Ecto neural progenitor cell (in vitro differentiated cells): ENCODE data around the gene WFDC2.
"Not testable (repeated sequence)": the region's sequence is repeated elsewhere in the genome, so short reads cannot be mapped to it uniquely, and the experiment has no call there.

ENCODE experiments used
- DNase-seq: peaks from one replicate; pipeline ENCODE4 v3.0.0-alpha.2; 2018; ENCODE audit warnings: low spot score

Gene WFDC2

DNA sequence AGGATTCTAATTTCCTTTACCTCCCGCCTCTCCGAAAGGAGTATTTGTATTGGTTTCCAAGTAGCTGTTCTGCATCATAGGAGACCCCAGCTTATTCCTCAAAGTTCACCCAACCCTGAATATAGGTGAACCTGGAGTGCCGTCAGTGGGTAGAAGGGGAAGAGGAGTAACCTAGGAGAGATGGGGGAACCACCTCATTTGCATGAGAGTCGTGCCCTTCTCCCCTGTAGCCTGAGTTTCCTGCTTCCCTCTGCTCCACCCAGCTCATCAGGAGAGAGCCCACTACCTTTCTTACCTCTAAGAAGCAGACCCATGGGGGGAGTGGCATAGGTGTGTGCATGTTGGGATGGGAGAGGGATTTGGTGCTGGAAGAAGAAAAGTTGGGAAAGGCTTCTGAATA lies 17.3 kb upstream of the WFDC2 start:
- DNase-seq, result no peak

DNA sequence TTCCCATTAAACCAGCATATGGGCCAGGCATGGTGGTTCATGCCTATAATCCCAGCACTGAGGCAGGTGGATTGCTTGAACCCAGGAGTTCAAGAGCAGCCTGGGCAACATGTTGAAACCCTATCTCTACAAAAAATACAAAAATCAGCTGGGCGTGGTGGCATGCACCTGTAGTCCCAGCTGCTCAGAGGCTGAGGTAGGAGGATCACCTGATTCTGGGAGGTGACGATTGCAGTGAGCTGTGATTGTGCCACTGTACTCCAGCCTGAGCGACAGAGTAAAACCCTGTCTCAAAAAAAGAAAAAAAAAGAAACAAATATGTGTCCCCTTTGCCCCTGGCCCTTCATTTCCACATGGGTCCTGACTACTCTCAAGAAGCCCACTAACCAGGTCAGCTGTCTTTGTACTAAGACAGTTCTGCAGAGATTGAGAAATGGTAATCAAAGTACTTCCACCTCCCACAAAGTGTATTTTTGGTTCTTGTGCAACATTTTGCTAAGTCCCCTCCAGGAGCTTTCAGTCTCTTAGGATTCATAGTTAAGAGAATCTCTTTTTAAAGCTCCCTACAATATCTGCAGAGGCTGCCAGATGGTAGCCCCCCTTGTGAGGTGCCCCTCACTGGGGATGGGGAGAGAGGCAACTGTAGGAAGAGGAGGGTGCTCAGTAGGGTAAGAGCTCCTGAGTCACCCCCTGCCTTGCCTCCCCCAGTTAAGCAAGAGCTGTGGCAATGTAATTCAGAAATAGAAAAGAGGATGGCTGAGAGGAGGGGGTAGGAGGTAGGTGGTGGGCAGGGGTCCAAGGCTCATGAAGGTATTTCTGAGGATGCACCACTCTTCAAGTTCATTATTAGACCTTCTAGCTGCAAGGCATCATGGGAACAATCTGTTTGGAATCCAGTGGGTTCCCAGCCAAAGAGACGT lies 16.5 kb upstream of the WFDC2 start:
- DNase-seq, result no peak

DNA sequence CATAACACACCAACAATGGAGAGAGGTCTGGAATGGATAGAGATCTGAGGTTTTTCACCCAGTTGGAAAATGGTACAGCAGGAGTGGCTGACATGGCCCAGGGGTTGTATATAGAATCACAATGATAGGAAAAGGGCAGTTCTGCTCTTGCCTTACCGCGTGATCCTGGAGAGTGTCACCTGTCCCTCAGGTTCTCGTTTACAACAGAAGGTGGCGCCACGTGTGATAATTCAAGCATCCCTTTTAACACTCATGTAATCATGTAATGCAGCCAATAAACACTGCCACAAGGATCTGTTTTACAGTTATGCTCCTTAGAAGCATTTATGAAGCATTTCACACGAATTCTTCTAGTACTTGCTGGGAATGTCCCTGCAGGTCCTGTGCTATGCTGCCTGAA lies 12.9 kb upstream of the WFDC2 start:
- DNase-seq, result no peak

DNA sequence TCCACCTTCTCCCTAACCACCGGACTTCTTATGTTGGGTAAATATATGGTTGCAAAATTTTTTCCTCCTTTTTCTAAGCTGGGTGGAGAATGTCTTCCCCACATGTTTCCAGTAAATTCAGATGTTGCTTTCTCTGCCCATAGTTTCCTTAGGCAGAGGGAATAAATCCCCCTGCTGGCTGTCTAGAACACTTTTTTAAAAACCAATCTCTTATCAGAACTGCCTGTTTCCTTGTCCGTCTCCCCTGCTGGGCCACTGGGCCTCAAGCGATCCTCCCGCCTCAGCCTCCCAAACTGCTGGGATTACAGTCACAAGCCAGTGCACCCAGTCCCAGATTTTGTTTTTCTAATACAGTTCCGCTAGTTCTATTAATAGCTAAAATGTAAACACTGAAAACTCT lies 9.9 kb upstream of the WFDC2 start:
- DNase-seq, result no peak

DNA sequence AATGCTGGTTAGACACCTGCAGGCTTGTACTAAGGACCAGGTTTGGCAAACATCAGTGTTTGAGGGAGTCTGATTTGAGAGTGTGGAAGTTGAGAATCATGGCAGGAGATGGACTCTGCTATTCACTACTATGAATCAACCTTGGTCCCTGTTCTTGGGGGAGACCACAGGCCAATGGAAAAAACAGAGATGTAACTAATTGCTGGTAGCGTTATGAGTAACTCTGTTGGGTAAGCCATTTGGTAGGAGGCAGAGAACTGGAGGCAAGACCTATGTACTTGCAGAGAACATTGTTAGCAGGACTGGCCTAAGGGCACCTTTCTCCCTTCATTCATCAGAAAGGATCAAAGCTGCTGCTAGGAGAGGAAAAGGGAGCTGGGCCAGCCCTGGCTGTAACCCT lies 8.3 kb upstream of the WFDC2 start:
- DNase-seq, result no peak

DNA sequence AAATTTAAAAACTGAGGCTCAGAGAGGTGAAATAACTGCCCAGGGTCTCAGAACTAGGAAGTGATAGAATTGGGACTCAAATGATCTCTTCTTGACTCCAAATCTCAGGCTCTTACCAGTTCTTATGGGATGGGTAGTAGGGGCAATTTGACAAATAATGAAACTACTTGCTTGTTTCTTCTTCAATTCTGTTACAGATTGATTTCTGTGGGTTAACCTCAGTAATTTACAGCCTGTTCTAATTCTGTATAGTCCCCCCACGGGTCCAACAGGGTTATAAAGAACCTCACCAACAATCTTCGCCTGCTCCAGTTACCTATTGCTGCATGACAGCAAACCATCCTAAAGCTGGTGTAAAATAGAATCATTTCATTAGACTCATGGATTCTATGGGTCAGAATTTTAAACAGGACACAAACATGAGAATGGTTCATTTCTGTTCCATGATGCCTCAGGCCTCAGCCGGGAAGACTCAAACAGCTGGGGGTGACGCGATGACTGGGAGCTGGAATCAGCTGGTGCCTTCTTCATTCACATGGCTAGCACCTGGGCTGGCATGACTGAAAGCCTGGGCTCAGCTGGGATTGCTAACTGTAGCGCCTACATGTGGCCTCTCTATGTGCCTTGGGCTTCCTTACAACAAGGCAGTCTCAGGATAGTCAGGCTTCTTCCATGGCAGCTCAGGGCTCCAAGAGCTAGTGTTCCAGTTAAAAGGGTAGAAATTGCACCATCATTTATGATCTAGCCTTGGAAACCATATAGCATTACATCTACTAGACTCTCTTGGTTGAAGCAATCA lies 6.6 kb upstream of the WFDC2 start:
- no peak for DNase-seq

DNA sequence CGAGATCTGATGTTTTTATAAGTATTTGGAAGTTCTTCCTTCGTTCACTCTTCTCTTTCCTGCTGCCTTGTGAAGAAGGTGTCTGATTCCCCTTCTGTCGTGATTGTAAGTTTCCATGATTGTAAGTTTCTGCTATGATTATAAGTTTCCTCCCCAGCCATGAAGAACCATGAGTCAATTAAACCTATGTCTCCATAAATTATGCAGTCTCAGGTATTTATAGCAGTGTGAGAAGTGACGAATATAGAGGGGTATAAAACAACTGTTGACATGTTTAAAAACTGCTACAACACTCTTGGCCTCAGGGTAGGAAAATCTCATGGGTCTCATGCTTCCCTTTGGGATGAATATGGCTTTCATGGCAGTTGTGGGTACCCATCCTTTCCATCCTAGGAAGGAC lies 5.8 kb upstream of the WFDC2 start:
- no peak for DNase-seq

DNA sequence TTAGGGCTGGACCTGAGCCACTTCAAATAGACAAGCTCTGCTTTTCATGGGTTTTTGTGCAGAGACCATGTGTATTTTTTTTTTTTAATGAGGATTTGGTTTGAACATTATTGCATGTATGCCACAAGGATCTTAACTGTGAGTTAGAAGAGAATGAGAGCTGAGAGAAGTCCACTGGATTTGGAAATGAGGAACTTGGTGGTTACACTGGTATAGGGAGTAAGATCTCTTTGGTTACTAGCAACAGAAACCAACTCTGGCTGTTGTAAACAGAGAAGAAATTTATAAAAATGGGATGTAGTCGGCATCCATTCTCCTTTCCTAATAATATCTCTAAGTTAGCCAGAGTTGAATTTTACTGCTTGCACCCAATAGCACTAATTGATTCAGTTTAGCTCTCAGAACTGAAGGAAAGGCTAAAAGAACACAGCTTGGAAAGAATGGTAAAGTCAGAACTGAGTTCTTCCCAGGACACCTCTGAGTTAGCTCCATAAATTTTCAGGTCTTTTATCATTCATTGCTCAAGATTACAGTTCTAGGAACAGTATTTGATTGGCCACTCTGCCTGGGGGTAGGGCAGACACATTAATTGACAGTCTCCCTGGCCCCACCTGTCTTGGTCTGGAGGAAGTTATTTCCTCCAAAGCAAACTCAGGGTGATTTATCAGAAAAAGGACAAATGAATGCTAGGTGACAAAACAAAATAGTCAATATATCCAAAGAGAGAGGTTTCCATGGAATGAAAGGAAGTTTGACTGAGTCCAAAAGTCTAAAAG lies 3.9 kb upstream of the WFDC2 start:
- DNase-seq, result no peak

DNA sequence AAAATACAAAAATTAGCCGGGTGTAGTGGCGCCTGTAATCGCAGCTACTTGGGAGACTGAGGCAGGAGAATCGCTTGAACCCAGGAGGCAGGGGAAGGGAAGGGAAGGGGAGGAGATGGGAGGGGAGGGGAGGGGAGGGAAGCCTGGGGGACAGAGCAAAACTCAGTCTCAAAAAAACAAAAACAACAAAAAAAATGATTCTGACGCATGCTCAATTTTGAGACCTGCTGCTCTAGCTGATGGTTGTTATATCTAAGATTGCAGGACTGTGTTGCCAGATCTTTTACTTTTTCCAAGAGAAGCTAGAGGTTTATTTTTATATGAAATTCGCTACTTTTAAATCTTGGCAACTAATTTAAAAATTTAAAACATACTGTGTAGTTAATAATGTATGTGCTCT lies 2.4 kb upstream of the WFDC2 start:
- no peak for DNase-seq

DNA sequence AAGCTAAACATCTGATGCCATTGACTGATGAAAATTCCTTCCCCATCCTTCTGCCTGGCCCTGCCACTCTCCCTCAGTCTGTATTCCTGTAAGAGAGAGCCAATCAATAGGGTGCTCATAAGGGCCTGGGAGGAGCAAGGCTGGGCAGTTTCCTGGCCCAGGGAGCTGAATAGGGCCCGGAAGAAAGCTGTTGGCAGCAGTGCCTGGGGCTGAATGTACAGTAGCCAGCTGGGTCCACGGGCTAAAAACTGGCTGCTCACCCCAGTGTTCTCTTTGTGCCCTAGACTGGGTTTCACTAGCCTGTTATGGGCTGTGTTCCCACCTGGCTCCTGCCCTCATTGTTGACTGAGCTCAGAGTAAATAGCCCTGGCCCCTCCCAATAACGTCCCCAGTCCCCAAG lies 1.7 kb upstream of the WFDC2 start:
- DNase-seq, result no peak

DNA sequence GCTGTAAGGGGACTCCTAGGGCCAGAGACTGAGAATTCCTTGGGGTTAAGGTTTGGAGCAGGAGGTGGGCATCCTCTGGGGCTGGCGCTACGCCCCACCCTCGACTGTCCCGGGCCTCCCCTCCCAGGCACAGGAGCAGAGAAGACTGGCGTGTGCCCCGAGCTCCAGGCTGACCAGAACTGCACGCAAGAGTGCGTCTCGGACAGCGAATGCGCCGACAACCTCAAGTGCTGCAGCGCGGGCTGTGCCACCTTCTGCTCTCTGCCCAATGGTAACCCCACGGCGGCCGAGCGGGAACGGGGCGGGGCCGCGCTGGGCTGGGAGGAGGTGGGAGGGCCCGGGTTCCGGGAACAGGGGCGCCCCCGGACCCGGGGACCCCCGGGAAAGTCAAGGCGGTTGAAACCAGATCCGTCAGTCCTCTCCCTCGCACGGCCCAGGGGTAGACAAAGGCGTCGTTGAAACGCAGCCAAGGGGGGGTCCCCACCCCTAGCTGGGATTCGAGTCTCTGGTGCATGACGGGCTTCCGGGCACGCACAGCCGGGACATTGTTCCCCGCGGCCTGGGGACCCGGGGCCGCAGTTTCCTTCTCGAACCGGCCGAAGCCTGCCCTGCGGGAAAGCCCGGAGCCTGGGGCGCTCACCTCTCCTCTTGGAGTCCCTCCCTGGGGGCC lies 844 bp downstream of the WFDC2 start:
- peak; percentile 81 for DNase-seq

DNA sequence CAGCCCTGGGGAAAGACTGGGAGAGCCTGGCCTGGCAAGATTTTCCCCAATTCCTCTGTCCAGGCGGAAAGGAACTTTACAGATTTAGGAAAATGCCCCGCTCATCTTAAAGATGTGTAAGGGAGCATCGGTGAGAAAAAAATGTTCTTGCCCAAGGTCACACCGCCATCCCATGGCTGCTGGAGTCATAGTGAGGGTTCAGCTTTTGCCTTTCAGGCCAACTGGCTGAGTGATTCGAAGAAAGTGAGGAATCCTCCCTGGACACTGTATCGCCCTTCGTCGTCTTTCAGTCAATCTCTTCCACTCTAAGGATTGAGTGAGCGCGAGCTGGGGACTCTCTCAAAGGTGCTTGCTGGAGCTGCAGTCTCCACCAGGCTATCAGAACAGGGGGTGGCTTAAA lies 1.4 kb downstream of the WFDC2 start:
- no peak for DNase-seq

DNA sequence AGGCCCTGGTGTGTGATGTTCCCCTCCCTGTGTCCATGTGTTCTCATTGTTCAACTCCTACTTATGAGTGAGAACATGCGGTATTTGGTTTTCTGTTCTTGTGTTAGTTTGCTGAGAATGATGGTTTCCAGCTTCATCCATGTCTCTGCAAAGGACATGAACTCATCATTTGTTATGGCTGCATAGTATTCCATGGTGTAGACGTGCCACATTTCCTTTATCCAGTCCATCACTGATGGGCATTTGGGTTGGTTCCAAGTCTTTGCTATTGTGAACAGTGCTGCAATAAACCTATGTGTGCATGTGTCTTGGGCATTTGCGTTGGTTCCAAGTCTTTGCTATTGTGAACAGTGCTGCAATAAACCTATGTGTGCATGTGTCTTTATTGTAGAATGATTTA lies 2.7 kb downstream of the WFDC2 start:
- not testable (repeated sequence) for DNase-seq

DNA sequence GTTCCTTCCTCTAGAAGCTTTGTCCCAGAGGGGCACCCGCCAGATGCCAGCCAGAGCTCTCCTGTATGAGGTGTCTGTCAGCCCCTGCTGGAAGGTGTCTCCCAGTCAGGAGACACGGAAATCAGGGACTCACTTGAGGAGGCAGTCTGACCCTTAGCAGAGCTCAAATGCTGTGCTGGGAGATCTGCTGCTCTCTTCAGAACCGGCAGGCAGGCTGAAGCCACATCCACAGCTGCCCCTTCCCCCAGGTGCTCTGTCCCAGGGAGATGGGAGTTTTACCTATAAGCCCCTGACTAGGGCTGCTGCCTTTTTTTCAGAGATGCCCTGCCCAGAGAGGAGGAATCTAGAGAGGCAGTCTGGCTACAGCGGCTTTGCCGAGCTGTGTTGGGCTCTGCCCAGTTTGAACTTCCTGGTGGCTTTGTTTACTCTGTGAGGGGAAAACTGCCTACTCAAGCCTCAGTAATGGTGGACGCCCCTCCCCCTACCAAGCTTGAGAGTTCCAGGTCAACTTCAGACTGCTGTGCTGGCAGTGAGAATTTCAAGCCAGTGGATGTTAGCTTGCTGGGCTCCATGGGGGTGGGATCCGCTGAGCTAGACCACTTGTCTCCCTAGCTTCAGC lies 8.1 kb downstream of the WFDC2 start:
- DNase-seq, result not testable (repeated sequence)

DNA sequence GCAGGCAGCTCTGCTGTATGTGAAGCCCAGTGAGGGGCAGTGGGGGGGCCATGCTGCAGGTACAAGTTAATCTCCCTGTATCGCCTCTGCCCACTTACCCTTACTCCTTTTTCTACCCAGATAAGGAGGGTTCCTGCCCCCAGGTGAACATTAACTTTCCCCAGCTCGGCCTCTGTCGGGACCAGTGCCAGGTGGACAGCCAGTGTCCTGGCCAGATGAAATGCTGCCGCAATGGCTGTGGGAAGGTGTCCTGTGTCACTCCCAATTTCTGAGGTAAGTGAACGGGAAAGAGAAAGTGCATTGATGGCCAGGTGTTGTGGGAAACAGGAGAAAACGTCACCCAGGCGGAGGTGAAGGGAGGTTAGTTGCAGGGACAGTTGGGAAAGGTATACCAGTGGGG lies 10.3 kb downstream of the WFDC2 start:
- DNase-seq, result no peak

DNA sequence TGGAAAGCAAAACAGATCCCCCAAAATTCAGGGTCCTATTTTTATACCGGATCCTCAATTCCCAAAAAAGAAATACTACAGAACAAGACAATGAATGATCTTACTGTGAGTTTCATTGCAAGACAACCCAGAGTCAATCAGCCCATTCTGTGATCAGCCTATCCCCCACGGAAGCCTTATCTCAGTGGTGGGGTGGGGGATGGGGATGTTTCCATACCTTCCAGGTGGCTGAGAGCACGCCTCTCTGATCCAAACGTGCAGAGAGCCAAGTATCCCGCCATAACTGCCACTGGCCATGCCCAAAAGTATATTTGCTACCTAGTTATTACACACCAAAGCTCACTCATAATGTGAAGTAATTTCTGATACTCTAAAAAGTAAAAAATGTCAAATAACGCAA lies 15.1 kb downstream of the WFDC2 start:
- no peak for DNase-seq

DNA sequence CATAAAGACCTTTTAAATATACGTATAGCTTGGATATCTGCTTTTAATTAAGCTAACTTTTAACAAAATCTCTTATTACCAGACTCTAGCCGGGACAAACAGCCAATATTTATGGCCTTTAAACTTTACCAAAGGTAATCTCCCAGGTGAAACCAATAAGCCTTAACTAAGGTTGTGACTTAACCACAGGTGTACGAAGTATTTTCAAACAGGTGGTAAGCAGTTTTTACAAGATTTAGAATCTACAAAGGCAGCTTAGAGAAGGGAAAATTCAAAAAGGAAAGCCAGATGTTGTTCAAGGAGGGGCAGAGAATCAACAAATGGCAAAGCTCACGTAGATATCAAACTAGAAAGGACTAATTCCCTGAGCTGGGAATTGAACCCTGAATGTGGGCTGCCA lies 15.8 kb downstream of the WFDC2 start:
- no peak for DNase-seq

DNA sequence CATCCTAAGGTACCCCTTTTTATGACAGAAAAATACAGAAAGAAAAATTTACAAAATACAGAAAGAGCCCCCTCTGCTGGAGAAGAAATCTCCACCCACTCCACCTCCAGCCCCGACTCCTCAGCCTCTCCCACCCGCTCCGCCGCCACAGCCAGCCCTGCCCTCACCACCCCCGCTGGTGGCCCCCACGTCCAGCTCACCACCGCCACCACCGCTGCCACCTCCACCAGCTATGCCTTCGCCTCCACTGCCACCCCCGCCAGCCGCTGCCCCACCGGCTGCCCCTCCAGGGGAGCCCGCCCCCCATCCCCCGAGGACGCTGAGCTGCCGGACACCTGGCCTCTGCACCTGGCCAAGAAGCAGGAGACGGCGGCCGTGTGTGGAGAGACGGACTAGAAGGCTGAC lies 17.7 kb downstream of the WFDC2 start:
- DNase-seq, result peak; percentile 58

DNA sequence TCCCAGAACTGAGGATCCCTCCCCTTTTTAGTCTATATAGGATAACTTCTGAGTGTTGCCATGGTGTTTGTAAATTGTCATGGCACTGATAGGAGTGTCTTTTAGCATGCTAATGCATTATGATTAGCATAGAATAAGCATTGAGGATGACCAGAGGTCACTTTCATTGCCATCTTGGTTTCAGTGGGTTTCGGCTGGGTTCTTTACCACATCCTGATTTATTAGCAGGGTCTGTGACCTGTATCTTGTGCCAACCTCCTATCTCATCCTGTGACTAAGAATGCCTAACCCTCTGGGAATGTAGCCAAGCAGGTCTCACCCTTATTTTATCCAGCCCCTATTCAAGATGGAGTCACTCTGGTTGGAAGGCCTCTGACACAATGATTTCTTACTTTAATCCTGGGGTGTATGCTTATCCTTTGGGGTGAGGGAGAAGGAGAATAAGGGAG lies 19.6 kb downstream of the WFDC2 start:
- no peak for DNase-seq

DNA sequence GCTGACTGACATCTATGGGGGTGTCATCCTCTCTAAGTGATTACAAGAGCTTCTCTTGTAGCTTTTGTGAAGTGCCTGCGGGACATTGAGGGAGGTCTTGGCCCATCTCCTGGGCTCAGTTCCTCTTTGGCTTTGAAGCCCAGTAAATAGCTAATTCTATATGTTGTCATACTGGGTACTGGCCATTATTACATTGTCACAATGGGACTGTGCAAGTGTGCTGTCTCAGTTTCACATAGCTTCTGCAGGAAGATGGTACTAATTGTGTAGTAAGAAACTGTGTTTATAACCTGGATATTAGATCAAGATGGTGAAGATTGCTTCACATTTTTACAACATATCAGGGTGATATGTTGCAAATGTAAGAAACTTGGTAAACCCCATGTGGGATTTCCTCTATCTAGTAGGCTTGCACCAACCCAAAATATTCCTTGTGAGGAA lies 26.0 kb downstream of the WFDC2 start:
- DNase-seq, result no peak

DNA sequence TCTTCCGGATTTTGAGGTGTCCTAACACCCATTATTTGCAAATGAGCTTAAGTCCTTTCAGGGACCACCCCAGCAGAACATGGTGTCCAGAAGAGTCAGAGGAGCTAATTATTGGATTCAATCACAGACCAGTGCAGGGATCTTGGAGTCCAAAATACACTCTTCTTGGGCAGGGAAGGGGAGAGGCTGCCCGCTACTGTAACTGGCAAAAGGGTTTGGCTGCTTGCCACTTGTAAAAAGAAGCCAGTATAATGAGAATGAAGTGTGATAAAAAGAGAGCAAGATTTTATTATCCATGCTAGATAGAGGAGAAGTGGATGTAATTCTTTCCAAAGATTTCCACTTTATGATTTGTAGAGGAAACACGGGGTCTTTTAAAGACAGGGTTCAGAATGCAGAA lies 26.6 kb downstream of the WFDC2 start:
- no peak for DNase-seq
